GM19043 (cell line): Measurements from ENCODE around the gene NIPSNAP3A.

Experiments
- ATAC-seq: cut with Tn5 transposase; IDR thresholded peaks from one replicate; pipeline ENCODE4 v1.9.1; 2021; ENCODE audit warnings: low read depth; ENCODE audit not compliant: unreplicated experiment

Gene NIPSNAP3A

DNA sequence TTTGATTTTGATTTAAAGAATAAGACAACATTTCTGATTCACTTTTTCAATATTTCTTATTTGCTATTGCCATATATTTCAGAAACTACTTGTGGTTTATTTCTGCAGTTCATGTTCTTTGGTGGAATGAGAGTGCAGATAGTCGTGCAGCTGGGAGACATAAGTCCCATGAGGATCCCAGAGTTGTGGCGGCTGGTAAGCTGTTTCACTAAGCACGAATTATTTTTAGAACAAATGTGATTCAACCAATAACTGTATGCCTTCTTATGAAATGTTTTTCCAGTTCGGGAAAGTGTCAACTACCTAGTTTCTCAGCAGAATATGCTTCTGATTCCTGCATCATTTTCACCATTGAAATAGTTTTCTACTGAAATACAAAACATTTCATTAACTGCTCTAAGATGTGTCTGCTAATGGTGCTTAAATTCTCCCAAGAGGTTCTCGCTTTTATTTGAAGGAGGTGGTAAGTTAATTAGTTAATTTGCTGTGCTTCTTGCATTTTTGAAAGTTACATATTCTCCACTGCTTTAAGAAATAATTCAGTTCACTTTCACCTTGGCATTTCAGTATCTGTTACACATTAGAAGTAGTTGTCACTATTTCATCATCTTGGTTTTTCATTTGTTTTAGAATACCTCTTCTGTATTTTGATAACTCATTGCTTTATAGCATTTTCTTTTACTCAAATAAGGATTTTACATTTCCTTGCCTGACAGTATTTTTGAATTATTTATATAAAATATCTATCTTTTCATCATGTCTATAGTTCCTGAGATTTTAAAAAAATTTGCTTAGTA is 25.4 kb downstream of the NIPSNAP3A start:
- peak; percentile 25 for ATAC-seq

- ATAC-seq = no peak
Observed at GRCh38 chr9:104774132-104774531, 26.6 kb downstream of the NIPSNAP3A start.

DNA sequence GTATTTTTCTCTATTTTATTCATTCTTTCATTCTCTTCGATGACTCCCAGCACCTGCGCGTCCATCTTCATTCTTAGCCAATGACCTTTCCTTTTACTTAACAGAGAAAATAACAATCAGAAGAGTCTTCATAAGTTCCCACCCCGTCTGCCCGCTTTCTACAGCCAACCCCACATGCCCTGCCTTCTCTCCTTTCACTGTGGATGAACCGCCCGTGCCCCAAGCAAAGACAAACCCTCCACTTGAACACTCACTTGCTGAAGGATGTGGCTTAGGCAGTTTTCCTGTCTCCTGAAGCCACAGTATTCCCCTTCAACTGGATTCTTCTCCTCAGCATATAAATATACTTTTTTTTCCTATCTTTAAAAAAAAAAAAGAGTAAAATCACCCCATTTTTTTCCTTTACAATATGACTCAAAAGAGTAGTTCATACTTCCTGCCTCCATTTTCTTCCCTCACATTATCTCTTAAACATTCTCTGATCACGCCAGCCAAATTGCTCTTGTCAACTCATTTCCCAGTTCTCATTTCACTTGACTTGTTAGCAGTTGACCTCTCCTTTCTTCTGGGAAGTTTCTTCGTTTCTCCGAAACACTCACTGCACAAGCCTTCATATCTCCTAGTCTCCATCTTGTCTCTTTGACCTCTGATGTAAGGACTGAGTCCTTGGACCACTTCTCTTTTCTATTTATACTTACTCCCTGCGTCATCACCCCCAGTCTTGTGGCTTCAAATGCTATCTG is 27.5 kb downstream of the NIPSNAP3A start:
- ATAC-seq = peak; percentile 86

DNA sequence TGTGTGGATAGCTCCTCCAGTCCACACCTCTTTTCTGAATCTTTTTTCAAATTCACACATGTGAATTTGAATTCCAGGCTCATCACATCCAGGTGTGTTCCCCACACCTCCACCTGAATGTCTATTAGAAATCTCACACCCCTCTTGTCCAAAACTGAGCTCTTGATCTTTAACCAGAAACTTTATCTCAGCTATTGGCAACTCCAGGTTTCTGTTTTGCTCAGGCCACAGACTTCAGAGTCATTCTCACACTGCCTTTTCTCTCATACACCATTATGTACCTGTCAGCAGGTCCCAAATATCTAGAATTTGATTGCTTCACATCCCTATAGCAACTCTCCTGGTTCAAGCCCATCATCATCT is 28.1 kb downstream of the NIPSNAP3A start:
- ATAC-seq = peak; percentile 56

- no peak for ATAC-seq
Observed at GRCh38 chr9:104775976-104776375, 28.5 kb downstream of the NIPSNAP3A start.

DNA sequence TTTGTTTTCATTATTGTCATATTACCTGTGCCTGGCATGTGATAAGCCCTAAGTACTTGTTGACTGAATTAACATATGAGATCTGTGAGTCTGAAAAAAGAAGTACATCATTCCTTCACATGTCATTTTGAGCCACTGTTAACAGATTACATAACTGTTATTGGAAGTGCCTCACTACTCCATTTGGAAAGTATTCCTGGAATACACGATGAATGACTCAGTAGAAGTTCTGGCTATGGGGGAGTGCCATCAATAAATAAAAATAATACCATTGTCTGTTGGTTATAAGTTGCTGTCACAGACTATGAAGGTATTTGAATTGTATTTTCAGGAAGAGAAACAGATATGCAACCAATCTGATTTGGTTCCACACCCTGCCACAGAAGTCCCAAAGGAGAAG is 29.3 kb downstream of the NIPSNAP3A start:
- no peak for ATAC-seq

DNA sequence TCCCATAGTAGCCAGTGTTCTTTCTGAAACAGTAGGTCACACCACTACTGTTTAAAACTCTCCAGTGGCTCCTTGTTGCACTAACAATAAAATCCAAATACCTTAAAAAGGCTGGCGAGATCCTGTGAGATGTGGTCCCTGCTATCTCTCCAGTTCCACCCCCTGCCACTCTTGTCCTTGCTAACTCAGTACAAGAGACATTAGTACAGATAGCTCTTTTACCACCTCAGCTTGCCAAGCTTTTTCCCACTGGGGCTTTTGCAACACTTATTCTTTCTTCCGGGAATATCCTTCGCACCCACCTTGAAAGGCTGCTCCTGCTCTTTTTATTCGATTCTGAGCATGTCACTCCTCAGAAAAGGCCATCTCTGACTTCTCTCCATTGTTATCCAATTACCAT is 31.3 kb downstream of the NIPSNAP3A start:
- no peak for ATAC-seq

GRCh38 chr9:104779334-104779733 is 31.9 kb downstream of the NIPSNAP3A start:
- no peak for ATAC-seq

GRCh38 chr9:104779946-104780535 is 32.6 kb downstream of the NIPSNAP3A start:
- no peak for ATAC-seq

DNA sequence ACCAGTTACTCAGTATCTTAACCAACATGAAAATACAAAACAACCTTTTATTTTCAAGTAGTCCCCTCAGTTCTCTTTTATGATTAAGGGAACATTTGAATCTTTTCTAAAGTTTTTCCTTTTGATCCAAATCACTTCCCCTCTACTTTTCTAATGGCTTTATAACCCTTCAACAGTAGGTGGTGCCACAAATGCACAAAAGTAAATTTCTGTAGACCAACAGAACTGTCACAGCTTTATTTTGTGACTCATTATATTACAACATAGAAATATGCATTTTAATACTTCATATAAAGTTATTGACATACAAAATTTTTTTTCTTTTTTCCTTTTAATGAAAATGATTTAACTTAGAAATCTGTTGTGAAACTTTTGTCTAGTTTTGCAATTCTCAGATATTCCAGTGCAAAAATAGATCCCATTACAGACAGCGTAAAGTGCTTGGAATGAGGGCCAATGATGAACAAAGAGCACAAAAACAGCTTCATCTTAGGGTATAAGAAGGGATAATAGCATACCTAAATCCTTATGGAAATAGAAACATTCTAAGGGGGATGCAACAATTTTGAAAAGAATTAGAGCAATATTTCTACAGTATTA is 33.4 kb downstream of the NIPSNAP3A start:
- ATAC-seq = peak; percentile 57

DNA sequence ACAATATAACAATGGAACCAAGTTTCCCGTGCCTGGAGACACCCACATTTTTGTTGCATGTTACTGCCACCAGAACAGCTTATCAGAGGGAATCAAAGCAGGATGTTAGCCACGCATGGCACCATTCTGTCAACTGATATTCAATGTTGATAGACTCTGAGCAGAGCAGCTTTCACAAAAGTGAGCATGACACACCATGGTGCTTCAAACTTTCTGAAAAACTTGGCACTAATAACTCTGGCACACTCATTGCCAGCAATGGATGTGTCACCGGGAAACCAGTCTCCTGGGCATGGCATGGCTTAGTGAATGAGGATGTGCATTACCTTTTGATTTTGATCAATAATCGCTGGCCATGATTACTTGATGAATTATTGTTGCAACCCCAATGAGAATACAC is 36.1 kb downstream of the NIPSNAP3A start:
- no peak for ATAC-seq

GRCh38 chr9:104784098-104784497 is 36.6 kb downstream of the NIPSNAP3A start:
- peak; percentile 73 for ATAC-seq

GRCh38 chr9:104786293-104786692 is 38.8 kb downstream of the NIPSNAP3A start:
- ATAC-seq = no peak

GRCh38 chr9:104787306-104788015 is 40.0 kb downstream of the NIPSNAP3A start:
- ATAC-seq = no peak

GRCh38 chr9:104788251-104788650 is 40.8 kb downstream of the NIPSNAP3A start:
- ATAC-seq = no peak

DNA sequence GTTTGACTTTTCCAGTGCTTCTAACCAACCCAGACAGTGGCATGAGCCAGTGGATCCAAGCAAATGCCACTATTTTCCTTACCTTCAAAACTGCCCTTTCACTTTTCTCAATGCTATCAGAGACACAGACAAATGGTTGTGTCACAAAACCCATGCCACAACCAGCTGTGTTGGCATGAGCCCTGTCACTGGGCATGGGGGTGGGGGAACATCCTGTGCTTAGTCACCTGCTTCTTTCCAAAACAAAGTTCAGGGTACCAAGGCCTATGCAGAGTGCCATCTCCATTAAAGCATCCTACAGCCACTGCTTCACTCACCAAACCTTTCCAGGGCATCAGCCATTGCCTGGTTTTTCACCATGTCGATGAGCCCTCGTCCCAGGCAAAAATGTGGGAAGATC is 46.6 kb downstream of the NIPSNAP3A start:
- ATAC-seq = no peak

GRCh38 chr9:104795082-104795481 is 47.6 kb downstream of the NIPSNAP3A start:
- no peak for ATAC-seq

DNA sequence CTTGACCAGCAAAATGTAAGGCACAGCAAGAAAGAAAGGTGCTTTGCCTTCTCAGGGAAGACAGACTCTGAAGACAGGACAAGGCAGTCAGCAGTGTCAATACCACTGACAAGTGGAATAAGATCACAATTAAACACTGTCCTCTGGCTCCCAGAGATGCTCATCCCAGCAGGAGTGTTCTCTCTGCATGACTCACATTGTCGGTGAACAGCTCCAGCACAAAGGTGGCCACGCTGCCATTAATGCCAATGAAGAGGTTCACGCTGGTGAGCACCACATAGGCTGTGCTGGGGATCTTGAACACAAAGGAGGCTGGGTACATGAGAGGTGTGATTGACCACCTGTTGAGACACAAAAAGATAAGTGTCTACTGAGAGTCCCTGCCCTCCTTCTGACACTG is 48.4 kb downstream of the NIPSNAP3A start:
- no peak for ATAC-seq

- ATAC-seq = no peak
Observed at GRCh38 chr9:104798209-104798995, 50.9 kb downstream of the NIPSNAP3A start.
